Ovary (tissue), 9 donors: ENCODE data around the gene DAG1. TPM values are rescaled to one million over a fixed set of nuclear protein-coding genes. Genes with fewer than 3 reads are reported as not detected.

Experiments used
- DNase-seq, 5 donors: peaks; one replicate each; pipeline ENCODE4 v3.0.0-alpha.2; 2019 to 2020
- H3K27ac ChIP-seq, 2 donors: fragments of 200-600 bp; one replicate each; pipeline versions ENCODE4 v1.5.1 to v1.8.0; 2019 to 2022
- H3K27me3 ChIP-seq: fragments of 200-600 bp; one replicate; pipeline ENCODE4 v1.8.0; 2022
- H3K36me3 ChIP-seq: fragments of 200-600 bp; sonication (generic); one replicate; pipeline ENCODE4 v1.5.1; 2019
- H3K4me1 ChIP-seq: one replicate; pipeline ENCODE4 v1.8.1; 2013; ENCODE audit warnings: mild to moderate bottlenecking, moderate library complexity; ENCODE audit not compliant: insufficient read depth
- H3K4me3 ChIP-seq: fragments of 200-600 bp; sonication (generic); one replicate; pipeline ENCODE4 v1.5.1; 2017
- H3K9me3 ChIP-seq, 2 donors: fragments of 200-600 bp in 1 of 2; sonication (generic) in 1 of 2; one replicate each; pipeline versions ENCODE4 v1.5.1 to v1.8.1; 2013 to 2019; ENCODE audit warnings: mild to moderate bottlenecking in 1 of 2, moderate library complexity in 1 of 2
- CTCF ChIP-seq, 3 donors: fragments of 450-650 bp in 2 of 3; fragments of 200-600 bp in 1 of 3; IDR thresholded peaks; one replicate each; pipeline versions ENCODE4 v1.5.1 to v1.8.0; 2016 to 2022; ENCODE audit warnings: antibody characterized with exemption in 3 of 3, mild to moderate bottlenecking in 1 of 3
- EP300 ChIP-seq: sonication (generic); formaldehyde crosslinking; IDR thresholded peaks from one replicate; pipeline ENCODE4 v1.6.1; 2017; ENCODE audit warnings: antibody characterized with exemption
- POLR2A ChIP-seq: fragments of 450-650 bp; IDR thresholded peaks from one replicate; pipeline ENCODE4 v1.6.1; 2017; ENCODE audit warnings: antibody characterized with exemption, mild to moderate bottlenecking, moderate library complexity
- WGBS, 3 donors: extraction: QIAGEN DNeasy Blood & Tissue Kit in 1 of 3; methylation state at CpG; one replicate each; pipeline versions ENCODE4 v1.1.5 to v1.1.7; 2013 to 2017; 5-methylcytosine and 5-hydroxymethylcytosine counted together
- intact Hi-C, 4 donors: fragments of 100-400 bp; cut with DNase I; formaldehyde crosslinking; loops; one replicate each; pipeline versions ENCODE4 v1.11.0 to v1.15.1; 2022 to 2023
- polyA plus RNA-seq, 2 donors: library from polyadenylated mRNA; stranded (reverse); fragments of 200-250 nt in 1 of 2; fragments of 350-450 nt in 1 of 2; fragmentation: Illumina TruSeq in 1 of 2; extraction: RNeasy Lipid Tissue Mini Kit (QIAGEN cat#74804) in 1 of 2; gene quantifications; one replicate each; pipeline ENCODE4 v1.2.3, GENCODE V29; 2013 to 2014
- total RNA-seq, 7 donors: library from RNA; depleted of rRNA in 2 of 7; stranded (reverse); fragments of >200 nt in 2 of 7; fragmentation: NEBNext Ultra II Directional in 3 of 7; extraction: Animal tissue kit (Norgen Biotek cat#: 25700) in 3 of 7; gene quantifications; one replicate each; pipeline versions ENCODE4 v1.1.0 to v1.2.4, GENCODE V29; 2016 to 2023
- donor health status: DM: no; HTN: no; CAD: no; lungs with moderate emphysema.
- donor health status: DM: no; HTN: no; CAD: no.
- donor health status: Bipolar disorder and iron deficiency.
- donor health status: DM: yes; HTN: yes; CAD: no.
- donor health status: DM: no; HTN: no; CAD: no.
- donor health status: DM: yes; HTN: yes; CAD: no.

Gene DAG1
- total and polyA plus RNA-seq, 9 donors = 22.1 to 90.7 (median 59.3) TPM

GRCh38 chr3:49424816-49425215 lies 45.3 kb upstream of the DAG1 start:
- intact Hi-C loops = no loop called here
- no peaks in the 10 kb centered on the region for H3K9me3 ChIP-seq
- no peaks in the 10 kb centered on the region for H3K36me3 ChIP-seq
- TF ChIP-seq POLR2A (no peak), CTCF (IDR thresholded peaks at IDR 0.05) (no peak), EP300 (no peak)
- no peaks in the 10 kb centered on the region for H3K27me3 ChIP-seq
- no peak overlapping the region for H3K4me3 ChIP-seq
- WGBS, 3 donors = 91 to 93% (median 91%) methylated on average over 6 of the region's 6 CpGs
- H3K4me1 ChIP-seq = peaks cover 6% of the 10 kb centered on the region
- no peak overlapping the region for H3K27ac ChIP-seq
- no peak for DNase-seq

- H3K27ac ChIP-seq = no peak overlapping the region
- no peaks in the 10 kb centered on the region for H3K9me3 ChIP-seq
- no peaks in the 10 kb centered on the region for H3K27me3 ChIP-seq
- 93 to 95% (median 95%) methylated on average over 2 of the region's 2 CpGs for WGBS, 3 donors
- H3K4me3 ChIP-seq = no peak overlapping the region
- peaks cover 3% of the 10 kb centered on the region for H3K4me1 ChIP-seq
- no peaks in the 10 kb centered on the region for H3K36me3 ChIP-seq
- intact Hi-C loops = no loop called here
- no peak for TF ChIP-seq POLR2A
- no peak for TF ChIP-seq EP300
- TF ChIP-seq CTCF (IDR thresholded peaks at IDR 0.05) = no peak
- no peak for DNase-seq
Observed at GRCh38 chr3:49427586-49427985, 42.5 kb upstream of the DAG1 start.

- TF ChIP-seq CTCF (IDR thresholded peaks at IDR 0.05) = no peak
- intact Hi-C loops = no loop called here
- DNase-seq = no peak
- 2 to 4% (median 4%) methylated on average over 9 of the region's 9 CpGs for WGBS, 3 donors
- Histone ChIP-seq H3K27me3 (no peaks in the 10 kb centered on the region), H3K4me3 (peak overlapping the region; percentile 79), H3K4me1 (peaks cover 3% of the 10 kb centered on the region), H3K36me3 (no peaks in the 10 kb centered on the region), H3K27ac (peak overlapping the region; percentile 53 to 64), H3K9me3 (no peaks in the 10 kb centered on the region)
Observed at GRCh38 chr3:49428752-49429080, 41.4 kb upstream of the DAG1 start.

- H3K4me1 ChIP-seq = no peaks in the 10 kb centered on the region
- intact Hi-C loops = loop anchor here in 1 of 4 donors (10.0 kb wide), 1 partner anchor 320 kb away; no protein-coding TSS in a partner anchor
- no peaks in the 10 kb centered on the region for H3K36me3 ChIP-seq
- no peaks in the 10 kb centered on the region for H3K27me3 ChIP-seq
- H3K9me3 ChIP-seq = no peaks in the 10 kb centered on the region
- H3K27ac ChIP-seq = no peak overlapping the region
- no peak overlapping the region for H3K4me3 ChIP-seq
- no peak for DNase-seq
- no peak for TF ChIP-seq EP300
- TF ChIP-seq POLR2A = no peak
- no peak for TF ChIP-seq CTCF (IDR thresholded peaks at IDR 0.05)
- WGBS, 3 donors = 79 to 90% (median 82%) methylated on average over 5 of the region's 5 CpGs
Observed at GRCh38 chr3:49434731-49435130, 35.3 kb upstream of the DAG1 start.

GRCh38 chr3:49445391-49445790 lies 24.7 kb upstream of the DAG1 start:
- no peak overlapping the region for H3K27ac ChIP-seq
- H3K27me3 ChIP-seq = no peaks in the 10 kb centered on the region
- H3K36me3 ChIP-seq = no peaks in the 10 kb centered on the region
- intact Hi-C loops = loop anchor here (5.0 to 10.0 kb wide), 7 partner anchors 91 to 458 kb away; partner anchors contain the start of genes KLHDC8B (in 2 of the 4), CCDC71 (in 1 of the 4), GPX1 (in 1 of the 4) and P4HTM (in 1 of the 4)
- 92 to 96% (median 94%) methylated on average over 5 of the region's 5 CpGs for WGBS, 3 donors
- no peak for TF ChIP-seq EP300
- DNase-seq = no peak
- H3K9me3 ChIP-seq = no peaks in the 10 kb centered on the region
- H3K4me3 ChIP-seq = no peak overlapping the region
- H3K4me1 ChIP-seq = no peaks in the 10 kb centered on the region
